ENCODE results near the gene MTX1. TPM values are rescaled to one million over a fixed set of nuclear protein-coding genes. Genes with fewer than 3 reads are reported as not detected.

The MTX1 gene
- total RNA-seq, 1 donor from 2014 or later = 15.3 TPM

- no peak for DNase-seq
Observed at GRCh38 chr1:155263067-155263466, 54.6 kb downstream of the MTX1 start.

Other genes with a start within 250 kb of the MTX1 start
- gene PYGO2, start 246.9 kb upstream of the MTX1 start, total RNA-seq = 11.2 TPM
- 10.0 TPM for gene SHC1, start 237.9 kb upstream of the MTX1 start, total RNA-seq
- gene CKS1B, start 234.0 kb upstream of the MTX1 start, total RNA-seq = 12.2 TPM
- gene FLAD1, start 225.4 kb upstream of the MTX1 start, total RNA-seq = 17.2 TPM
- gene LENEP, start 215.1 kb upstream of the MTX1 start, total RNA-seq = 2.7 TPM
- gene ZBTB7B, start 205.9 kb upstream of the MTX1 start, total RNA-seq = 1.7 TPM
- gene DCST2, start 174.9 kb upstream of the MTX1 start, total RNA-seq = 0.16 TPM
- not detected for gene DCST1, start 174.9 kb upstream of the MTX1 start, total RNA-seq
- 13.3 TPM for gene ADAM15, start 157.4 kb upstream of the MTX1 start, total RNA-seq
- gene EFNA4, start 145.0 kb upstream of the MTX1 start, total RNA-seq = 0.62 TPM
- 7.6 TPM for gene EFNA3, start 129.9 kb upstream of the MTX1 start, total RNA-seq
- gene EFNA1, start 80.8 kb upstream of the MTX1 start, total RNA-seq = 2.7 TPM
- gene SLC50A1, start 72.8 kb upstream of the MTX1 start, total RNA-seq = 6.2 TPM
- 12.0 TPM for gene DPM3, start 68.2 kb upstream of the MTX1 start, total RNA-seq
- 59.0 TPM for gene KRTCAP2, start 35.4 kb upstream of the MTX1 start, total RNA-seq
- 21.1 TPM for gene TRIM46, start 34.8 kb upstream of the MTX1 start, total RNA-seq
- gene THBS3, start 798 bp upstream of the MTX1 start, total RNA-seq = 8.3 TPM
- 3.7 TPM for gene ENTREP3, start 46.8 kb downstream of the MTX1 start, total RNA-seq
- gene SCAMP3, start 53.7 kb downstream of the MTX1 start, total RNA-seq = 19.5 TPM
- 26.5 TPM for gene CLK2, start 64.8 kb downstream of the MTX1 start, total RNA-seq
- 15.6 TPM for gene HCN3, start 68.8 kb downstream of the MTX1 start, total RNA-seq
- gene PKLR, start 92.7 kb downstream of the MTX1 start, total RNA-seq = not detected
- 90.9 TPM for gene FDPS, start 100.2 kb downstream of the MTX1 start, total RNA-seq
- 46.6 TPM for gene RUSC1, start 112.2 kb downstream of the MTX1 start, total RNA-seq